BLaER1 (cell line): ENCODE measurements around the gene KLHL1.

ENCODE experiments used
- H3K27ac ChIP-seq: shearing (Covaris generic); formaldehyde crosslinking; 2 replicates; pipeline ENCODE4 v1.8.1; 2022
- H3K27me3 ChIP-seq: shearing (Covaris generic); formaldehyde crosslinking; 2 replicates; pipeline ENCODE4 v1.8.1; 2022
- H3K36me3 ChIP-seq: shearing (Covaris generic); formaldehyde crosslinking; 2 replicates; pipeline ENCODE4 v1.8.1; 2022
- H3K4me1 ChIP-seq: shearing (Covaris generic); formaldehyde crosslinking; 2 replicates; pipeline ENCODE4 v1.8.1; 2022
- H3K4me2 ChIP-seq: shearing (Covaris generic); formaldehyde crosslinking; 2 replicates; pipeline ENCODE4 v1.8.1; 2022
- H3K4me3 ChIP-seq: shearing (Covaris generic); formaldehyde crosslinking; 2 replicates; pipeline ENCODE4 v1.8.1; 2022
- H3K9ac ChIP-seq: shearing (Covaris generic); formaldehyde crosslinking; 2 replicates; pipeline ENCODE4 v1.8.1; 2022
- H3K9me3 ChIP-seq: shearing (Covaris generic); formaldehyde crosslinking; 2 replicates; pipeline ENCODE4 v1.8.1; 2022
- H4K20me1 ChIP-seq: shearing (Covaris generic); formaldehyde crosslinking; 2 replicates; pipeline ENCODE4 v1.8.1; 2022
- Cebpa-rat ChIP-seq: shearing (Covaris generic); IDR thresholded peaks from 2 replicates; pipeline ENCODE4 v1.8.1; 2022

The KLHL1 gene

GRCh38 chr13:69904784-69905183 is 203.5 kb downstream of the KLHL1 start:
- Histone ChIP-seq H4K20me1 (no peaks in the 10 kb centered on the region), H3K4me1 (no peaks in the 10 kb centered on the region), H3K9me3 (no peaks in the 10 kb centered on the region), H3K4me3 (no peak overlapping the region), H3K27ac (no peak overlapping the region), H3K4me2 (no peak overlapping the region), H3K36me3 (no peaks in the 10 kb centered on the region), H3K9ac (no peak overlapping the region), H3K27me3 (no peaks in the 10 kb centered on the region)
- TF ChIP-seq Cebpa-rat: no peak

GRCh38 chr13:69903081-69903480 is 205.2 kb downstream of the KLHL1 start:
- Histone ChIP-seq H3K27ac (no peak overlapping the region), H3K9me3 (no peaks in the 10 kb centered on the region), H3K4me3 (no peak overlapping the region), H4K20me1 (no peaks in the 10 kb centered on the region), H3K36me3 (no peaks in the 10 kb centered on the region), H3K9ac (no peak overlapping the region), H3K27me3 (no peaks in the 10 kb centered on the region), H3K4me2 (no peak overlapping the region), H3K4me1 (no peaks in the 10 kb centered on the region)
- no peak for TF ChIP-seq Cebpa-rat

GRCh38 chr13:69882451-69882850 is 225.8 kb downstream of the KLHL1 start:
- TF ChIP-seq Cebpa-rat: no peak
- Histone ChIP-seq H3K4me3 (no peak overlapping the region), H3K9ac (no peak overlapping the region), H3K4me2 (no peak overlapping the region), H3K27me3 (no peaks in the 10 kb centered on the region), H4K20me1 (no peaks in the 10 kb centered on the region), H3K27ac (no peak overlapping the region), H3K4me1 (peaks cover 5% of the 10 kb centered on the region; the same call in 1 of the 2 replicates), H3K9me3 (no peaks in the 10 kb centered on the region), H3K36me3 (no peaks in the 10 kb centered on the region)

GRCh38 chr13:69879936-69880335 is 228.3 kb downstream of the KLHL1 start:
- no peaks in the 10 kb centered on the region for H3K27me3 ChIP-seq
- H3K27ac ChIP-seq: no peak overlapping the region
- H3K4me2 ChIP-seq: no peak overlapping the region
- H4K20me1 ChIP-seq: no peaks in the 10 kb centered on the region
- no peak overlapping the region for H3K4me3 ChIP-seq
- H3K9me3 ChIP-seq: no peaks in the 10 kb centered on the region
- no peaks in the 10 kb centered on the region for H3K36me3 ChIP-seq
- no peak overlapping the region for H3K9ac ChIP-seq
- TF ChIP-seq Cebpa-rat: no peak
- peaks cover 5% of the 10 kb centered on the region; the same call in 1 of the 2 replicates for H3K4me1 ChIP-seq

GRCh38 chr13:69872321-69873047 is 235.8 kb downstream of the KLHL1 start:
- Histone ChIP-seq H3K27me3 (no peaks in the 10 kb centered on the region), H3K4me3 (no peak overlapping the region), H3K4me1 (no peaks in the 10 kb centered on the region), H3K4me2 (no peak overlapping the region), H3K9ac (no peak overlapping the region), H4K20me1 (no peaks in the 10 kb centered on the region), H3K36me3 (no peaks in the 10 kb centered on the region), H3K9me3 (no peaks in the 10 kb centered on the region), H3K27ac (no peak overlapping the region)
- no peak for TF ChIP-seq Cebpa-rat

GRCh38 chr13:69866555-69866954 is 241.7 kb downstream of the KLHL1 start:
- no peaks in the 10 kb centered on the region for H3K36me3 ChIP-seq
- no peak for TF ChIP-seq Cebpa-rat
- no peak overlapping the region for H3K4me3 ChIP-seq
- no peak overlapping the region for H3K27ac ChIP-seq
- no peak overlapping the region for H3K4me2 ChIP-seq
- H3K27me3 ChIP-seq: no peaks in the 10 kb centered on the region
- H3K9ac ChIP-seq: no peak overlapping the region
- no peaks in the 10 kb centered on the region for H4K20me1 ChIP-seq
- H3K9me3 ChIP-seq: no peaks in the 10 kb centered on the region
- H3K4me1 ChIP-seq: no peaks in the 10 kb centered on the region

DNA sequence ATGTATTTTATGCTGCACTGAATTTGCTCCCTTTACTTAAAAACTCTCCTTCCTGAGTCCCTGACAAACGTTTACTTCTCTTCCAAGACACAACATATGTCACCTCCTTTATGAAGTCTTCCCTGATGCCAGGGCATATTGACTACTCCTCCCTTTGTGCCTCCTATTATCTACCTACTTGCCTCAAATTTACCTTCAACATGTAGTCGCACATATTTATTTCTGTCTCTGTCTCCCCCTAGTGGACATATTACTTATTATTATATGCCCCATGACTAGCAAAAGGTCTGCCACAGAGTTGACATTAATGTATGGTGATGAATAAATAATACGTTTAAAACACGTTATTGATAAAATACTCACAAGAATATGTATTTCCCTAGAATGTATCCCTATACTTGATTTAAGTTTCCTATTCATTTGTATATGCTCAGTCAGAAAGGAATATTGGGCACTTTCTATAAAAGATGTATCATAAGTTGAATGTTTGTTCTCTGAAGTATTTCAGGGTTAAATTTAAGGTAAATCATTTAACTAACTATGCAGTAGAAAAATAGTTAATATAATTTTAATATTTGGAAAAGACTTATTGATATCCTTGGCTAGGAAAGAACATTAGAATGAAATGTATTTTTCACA is 250.9 kb downstream of the KLHL1 start:
- Histone ChIP-seq H3K36me3 (no peaks in the 10 kb centered on the region), H3K4me2 (no peak overlapping the region), H3K27me3 (no peaks in the 10 kb centered on the region), H3K4me1 (no peaks in the 10 kb centered on the region), H3K9ac (no peak overlapping the region), H4K20me1 (no peaks in the 10 kb centered on the region), H3K27ac (no peak overlapping the region), H3K4me3 (no peak overlapping the region), H3K9me3 (no peaks in the 10 kb centered on the region)
- TF ChIP-seq Cebpa-rat: no peak

- no peak overlapping the region for H3K27ac ChIP-seq
- H3K36me3 ChIP-seq: no peaks in the 10 kb centered on the region
- no peak for TF ChIP-seq Cebpa-rat
- H3K9me3 ChIP-seq: no peaks in the 10 kb centered on the region
- no peaks in the 10 kb centered on the region for H3K27me3 ChIP-seq
- no peak overlapping the region for H3K4me2 ChIP-seq
- no peak overlapping the region for H3K9ac ChIP-seq
- no peak overlapping the region for H3K4me3 ChIP-seq
- no peaks in the 10 kb centered on the region for H4K20me1 ChIP-seq
- H3K4me1 ChIP-seq: no peaks in the 10 kb centered on the region
Observed at GRCh38 chr13:69856331-69856730, 251.9 kb downstream of the KLHL1 start.

DNA sequence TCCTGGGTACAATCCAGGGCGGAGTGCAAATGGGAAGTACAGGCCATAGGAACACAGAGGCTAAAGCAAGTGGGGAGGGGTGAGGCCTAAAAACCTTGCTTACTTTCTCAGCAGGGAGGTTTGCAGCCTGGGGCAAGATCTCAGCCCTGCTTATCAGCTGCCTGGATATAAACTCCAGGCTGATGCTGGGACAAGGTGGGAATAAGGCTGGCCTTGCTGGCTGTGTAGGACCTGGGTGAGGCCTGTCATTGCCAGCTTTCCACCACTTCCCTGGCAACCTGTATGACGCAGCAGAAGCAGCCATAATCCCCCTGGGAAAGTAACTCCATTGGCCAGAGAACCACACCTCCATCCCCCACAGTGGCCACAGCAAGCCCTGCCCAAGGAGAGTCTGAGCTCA is 279.7 kb downstream of the KLHL1 start:
- no peaks in the 10 kb centered on the region for H4K20me1 ChIP-seq
- H3K27ac ChIP-seq: no peak overlapping the region
- no peaks in the 10 kb centered on the region for H3K36me3 ChIP-seq
- no peak overlapping the region for H3K4me2 ChIP-seq
- no peak overlapping the region for H3K4me3 ChIP-seq
- no peak overlapping the region for H3K9ac ChIP-seq
- H3K27me3 ChIP-seq: no peaks in the 10 kb centered on the region
- TF ChIP-seq Cebpa-rat: no peak
- no peaks in the 10 kb centered on the region for H3K9me3 ChIP-seq
- H3K4me1 ChIP-seq: no peaks in the 10 kb centered on the region

DNA sequence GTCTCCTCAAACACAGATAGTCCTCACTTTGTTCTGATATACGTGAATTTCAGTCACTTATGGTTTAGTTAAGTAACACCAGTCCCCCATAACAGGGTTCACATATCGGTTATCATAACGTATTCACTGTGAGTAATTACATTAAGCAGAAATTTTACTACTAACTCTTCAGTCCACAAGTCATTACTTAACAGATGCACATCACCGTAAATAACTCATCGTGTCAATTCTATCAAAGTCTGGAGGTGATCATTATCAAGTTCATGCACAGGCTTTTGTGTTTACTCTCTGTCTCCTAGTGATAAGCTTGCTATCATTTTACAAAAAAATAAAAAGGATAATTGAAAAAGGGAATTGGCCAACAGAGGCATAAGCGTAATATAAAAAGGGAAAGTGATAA is 288.1 kb downstream of the KLHL1 start:
- TF ChIP-seq Cebpa-rat: no peak
- no peak overlapping the region for H3K4me3 ChIP-seq
- no peaks in the 10 kb centered on the region for H3K9me3 ChIP-seq
- H4K20me1 ChIP-seq: no peaks in the 10 kb centered on the region
- H3K36me3 ChIP-seq: no peaks in the 10 kb centered on the region
- H3K9ac ChIP-seq: no peak overlapping the region
- H3K27ac ChIP-seq: no peak overlapping the region
- H3K27me3 ChIP-seq: no peaks in the 10 kb centered on the region
- H3K4me1 ChIP-seq: no peaks in the 10 kb centered on the region
- H3K4me2 ChIP-seq: no peak overlapping the region
